Motor neuron (in vitro differentiated cells): ENCODE results near the gene SH3PXD2B. TPM values are rescaled to one million over a fixed set of nuclear protein-coding genes. Genes with fewer than 3 reads are reported as not detected.
A peak's percentile ranks its signal among the peaks of the same experiment; 100 is the strongest.
"Not testable (repeated sequence)": the region's sequence is repeated elsewhere in the genome, so short reads cannot be mapped to it uniquely, and the experiment has no call there.

ENCODE experiments used
- ATAC-seq, 8 experiments: fragments of 200-7000 bp; cut with Tn5 transposase; replicated peaks in 6 of 8; 2 replicates each; pipeline ENCODE4 v1.8.0; 2021; ENCODE audit warnings: mild to moderate bottlenecking in 8 of 8, moderate library complexity in 8 of 8
- H3K27ac ChIP-seq, 2 donors: fragments of 250-450 bp; sonication (Bioruptor Pico); 2 replicates each; pipeline ENCODE4 v1.9.0; 2021; ENCODE audit warnings: antibody characterized with exemption in 2 of 2, mild to moderate bottlenecking in 2 of 2, moderate library complexity in 1 of 2
- H3K4me1 ChIP-seq, 2 donors: fragments of 250-450 bp; sonication (Bioruptor Pico); replicated peaks in 1 of 2; 2 replicates each; pipeline ENCODE4 v1.6.1; 2021; ENCODE audit warnings: antibody characterized with exemption in 2 of 2, mild to moderate bottlenecking in 2 of 2, moderate library complexity in 1 of 2
- H3K4me3 ChIP-seq, 5 donors: fragments of 250-450 bp; sonication (Bioruptor Pico); 2 replicates each; pipeline ENCODE4 v1.9.0; 2021; ENCODE audit warnings: antibody characterized with exemption in 5 of 5, mild to moderate bottlenecking in 5 of 5, moderate library complexity in 4 of 5
- WGBS, 10 experiments: fragments of 450-650 bp; shearing (Covaris generic); methylation state at CpG; one replicate each; pipeline ENCODE4 v1.0.0; 2022; 5-methylcytosine and 5-hydroxymethylcytosine counted together
- in situ Hi-C, 9 experiments: fragments of 400-800 bp; cut with MboI; loops; one replicate each; pipeline ENCODE4 v1.15.0; 2021; ENCODE audit warnings: low sequenced_read_pairs in 9 of 9, low pct_unique_long_range_greater_than_20kb in 2 of 9; ENCODE audit not compliant: unreplicated experiment in 9 of 9
- total RNA-seq, 8 experiments: library from RNA; unstranded; fragments of 300-600 nt; gene quantifications; 2 replicates each; pipeline versions ENCODE4 v1.2.3 to v1.2.4, GENCODE V29; 2022

The SH3PXD2B gene
- total RNA-seq, 8 experiments from 2014 or later, result 18.0 to 35.7 (median 24.3) TPM

- peaks cover 26 to 28% of the 10 kb centered on the region in 2 donors for H3K4me1 ChIP-seq
- whole genome bisulfite sequencing, 10 experiments, result 67 to 100% (median 97%) methylated on average over 1 to 5 of the region's 5 CpGs; no CpG with 5 or more reads in 2 of the 10 experiments
- in situ Hi-C loops, H3K27ac ChIP-seq, H3K4me3 ChIP-seq, ATAC-seq: not testable (repeated sequence)
Observed at GRCh38 chr5:172409477-172409876, 44.8 kb downstream of the SH3PXD2B start.

- H3K4me3 ChIP-seq, result no peak overlapping the region
- 20 to 100% (median 81%) methylated on average over 2 to 9 of the region's 9 CpGs for WGBS, 10 experiments
- H3K27ac ChIP-seq, result no peak overlapping the region
- ATAC-seq, result peak in 2 of 8 experiments; percentile 6 to 8
- in situ Hi-C loops, result no loop called here
- peaks cover 28 to 33% of the 10 kb centered on the region in 2 donors for H3K4me1 ChIP-seq
Observed at GRCh38 chr5:172407822-172408221, 46.5 kb downstream of the SH3PXD2B start.

GRCh38 chr5:172407241-172407691, 47.1 kb downstream of the SH3PXD2B start:
- Histone ChIP-seq H3K27ac (no peak overlapping the region), H3K4me1 (peaks cover 28 to 33% of the 10 kb centered on the region in 2 donors), H3K4me3 (no peak overlapping the region)
- 0 to 100% (median 85%) methylated on average over 1 to 2 of the region's 3 CpGs; no CpG with 5 or more reads in 4 of the 10 experiments for WGBS, 10 experiments
- in situ Hi-C loops, result no loop called here
- ATAC-seq, result peak in 1 of 8 experiments; percentile 19

- no peak overlapping the region for H3K4me3 ChIP-seq
- no peak overlapping the region for H3K27ac ChIP-seq
- peaks cover 23 to 31% of the 10 kb centered on the region in 2 donors for H3K4me1 ChIP-seq
- no peak for ATAC-seq
- 74 to 100% (median 95%) methylated on average over 1 to 9 of the region's 9 CpGs; no CpG with 5 or more reads in 1 of the 10 experiments for WGBS, 10 experiments
- in situ Hi-C loops, result no loop called here
Observed at GRCh38 chr5:172405226-172406107, 48.9 kb downstream of the SH3PXD2B start.

GRCh38 chr5:172404746-172405145, 49.6 kb downstream of the SH3PXD2B start:
- whole genome bisulfite sequencing, 10 experiments, result 80 to 100% (median 100%) methylated on average over 1 to 3 of the region's 4 CpGs; no CpG with 5 or more reads in 1 of the 10 experiments
- H3K4me3 ChIP-seq, result no peak overlapping the region
- H3K27ac ChIP-seq, result no peak overlapping the region
- ATAC-seq, result no peak
- H3K4me1 ChIP-seq, result peaks cover 23 to 38% of the 10 kb centered on the region in 2 donors
- in situ Hi-C loops, result no loop called here

GRCh38 chr5:172403817-172404216, 50.5 kb downstream of the SH3PXD2B start:
- no peak for ATAC-seq
- H3K4me1 ChIP-seq, result peaks cover 23 to 40% of the 10 kb centered on the region in 2 donors
- no peak overlapping the region for H3K4me3 ChIP-seq
- in situ Hi-C loops, result no loop called here
- H3K27ac ChIP-seq, result peak overlapping the region; percentile 81 to 82
- WGBS, 10 experiments, result 33 to 86% (median 74%) methylated on average over 2 to 6 of the region's 7 CpGs; no CpG with 5 or more reads in 2 of the 10 experiments

GRCh38 chr5:172403189-172403796, 51.0 kb downstream of the SH3PXD2B start:
- in situ Hi-C loops, result no loop called here
- Histone ChIP-seq H3K4me1 (peaks cover 23 to 40% of the 10 kb centered on the region in 2 donors), H3K4me3 (no peak overlapping the region), H3K27ac (peak overlapping the region; percentile 81 to 82)
- 13 to 62% (median 23%) methylated on average over 2 to 5 of the region's 11 CpGs; no CpG with 5 or more reads in 7 of the 10 experiments for WGBS, 10 experiments
- ATAC-seq, result peak in 7 of 8 experiments; percentile 27 to 93 (median 87)

- WGBS, 10 experiments, result 33 to 87% (median 76%) methylated on average over 1 to 3 of the region's 13 CpGs; no CpG with 5 or more reads in 5 of the 10 experiments
- Histone ChIP-seq H3K27ac (peak overlapping the region; percentile 81 to 82), H3K4me3 (no peak overlapping the region), H3K4me1 (peaks cover 23 to 40% of the 10 kb centered on the region in 2 donors)
- peak in 7 of 8 experiments; percentile 60 to 76 (median 70) for ATAC-seq
- in situ Hi-C loops, result no loop called here
Observed at GRCh38 chr5:172402531-172403188, 51.7 kb downstream of the SH3PXD2B start.

- in situ Hi-C loops, H3K4me3 ChIP-seq: not testable (repeated sequence)
- Histone ChIP-seq H3K27ac (peak overlapping the region; percentile 36 to 81), H3K4me1 (peaks cover 23 to 40% of the 10 kb centered on the region in 2 donors)
- WGBS, 10 experiments, result 28 to 100% (median 46%) methylated on average over 1 to 4 of the region's 6 CpGs; no CpG with 5 or more reads in 6 of the 10 experiments
- ATAC-seq, result peak in 1 of 8 experiments; percentile 52
Observed at GRCh38 chr5:172402031-172402430, 52.3 kb downstream of the SH3PXD2B start.

- no peak overlapping the region for H3K27ac ChIP-seq
- WGBS, 10 experiments, result 67 to 100% (median 89%) methylated on average over 1 to 4 of the region's 4 CpGs; no CpG with 5 or more reads in 4 of the 10 experiments
Observed at GRCh38 chr5:172399826-172400225, 54.5 kb downstream of the SH3PXD2B start.

GRCh38 chr5:172399336-172399735, 55.0 kb downstream of the SH3PXD2B start:
- H3K4me3 ChIP-seq, result no peak overlapping the region
- in situ Hi-C loops, result no loop called here
- peaks cover 23 to 40% of the 10 kb centered on the region in 2 donors for H3K4me1 ChIP-seq
- 60 to 100% (median 91%) methylated on average over 1 to 5 of the region's 6 CpGs; no CpG with 5 or more reads in 2 of the 10 experiments for WGBS, 10 experiments
- ATAC-seq, result no peak
- no peak overlapping the region for H3K27ac ChIP-seq

More at GRCh38 chr5:172399826-172400225, 54.5 kb downstream of the SH3PXD2B start:
- in situ Hi-C loops, result no loop called here
- no peak for ATAC-seq
- Histone ChIP-seq H3K4me1 (peaks cover 23 to 40% of the 10 kb centered on the region in 2 donors), H3K4me3 (no peak overlapping the region)

GRCh38 chr5:172398645-172399044, 55.7 kb downstream of the SH3PXD2B start:
- ATAC-seq, in situ Hi-C loops, H3K4me3 ChIP-seq, H3K27ac ChIP-seq: not testable (repeated sequence)
- peaks cover 20 to 38% of the 10 kb centered on the region in 2 donors for H3K4me1 ChIP-seq
- 63 to 100% (median 72%) methylated on average over 2 to 4 of the region's 4 CpGs; no CpG with 5 or more reads in 4 of the 10 experiments for whole genome bisulfite sequencing, 10 experiments
